C4-2B (cell line): ENCODE results near the gene CABLES2.

ENCODE experiments used
- ZFX ChIP-seq: fragments of 450-650 bp; IDR thresholded peaks from 2 replicates; pipeline ENCODE4 v1.6.1; 2017
- TF ChIP-seq, protein P1 (sequence below): fragments of 450-650 bp; conservative IDR thresholded peaks from 2 replicates; pipeline ENCODE4 v1.5.1; 2017; ENCODE audit warnings: mild to moderate bottlenecking

- TF ChIP-seq, protein P1, sequence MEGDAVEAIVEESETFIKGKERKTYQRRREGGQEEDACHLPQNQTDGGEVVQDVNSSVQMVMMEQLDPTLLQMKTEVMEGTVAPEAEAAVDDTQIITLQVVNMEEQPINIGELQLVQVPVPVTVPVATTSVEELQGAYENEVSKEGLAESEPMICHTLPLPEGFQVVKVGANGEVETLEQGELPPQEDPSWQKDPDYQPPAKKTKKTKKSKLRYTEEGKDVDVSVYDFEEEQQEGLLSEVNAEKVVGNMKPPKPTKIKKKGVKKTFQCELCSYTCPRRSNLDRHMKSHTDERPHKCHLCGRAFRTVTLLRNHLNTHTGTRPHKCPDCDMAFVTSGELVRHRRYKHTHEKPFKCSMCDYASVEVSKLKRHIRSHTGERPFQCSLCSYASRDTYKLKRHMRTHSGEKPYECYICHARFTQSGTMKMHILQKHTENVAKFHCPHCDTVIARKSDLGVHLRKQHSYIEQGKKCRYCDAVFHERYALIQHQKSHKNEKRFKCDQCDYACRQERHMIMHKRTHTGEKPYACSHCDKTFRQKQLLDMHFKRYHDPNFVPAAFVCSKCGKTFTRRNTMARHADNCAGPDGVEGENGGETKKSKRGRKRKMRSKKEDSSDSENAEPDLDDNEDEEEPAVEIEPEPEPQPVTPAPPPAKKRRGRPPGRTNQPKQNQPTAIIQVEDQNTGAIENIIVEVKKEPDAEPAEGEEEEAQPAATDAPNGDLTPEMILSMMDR: no peak
- TF ChIP-seq ZFX: no peak
Measured at GRCh38 chr20:62451970-62452369, 44.9 kb upstream of the CABLES2 start.
